Measurements from ENCODE around the gene GPATCH8. TPM values are rescaled to one million over a fixed set of nuclear protein-coding genes. Genes with fewer than 3 reads are reported as not detected.

Gene GPATCH8
- total and polyA plus RNA-seq, 2 donors (not counting 3 experiments of a cell fraction or from before 2014, with no cell fraction given), result 14.6 to 35.3 TPM

GRCh38 chr17:44380767-44381166 is 122.4 kb downstream of the GPATCH8 start:
- H3K4me2 ChIP-seq (ENCODE audit: insufficient read depth, low read length), result no peak overlapping the region
- no peaks in the 10 kb centered on the region for H3K9me3 ChIP-seq (replicated peaks; ENCODE audit: control insufficient read depth, insufficient read depth, low read length)
- no peaks in the 10 kb centered on the region for H3K36me3 ChIP-seq (ENCODE audit: control insufficient read depth in 2 of 2, extremely low read depth in 1 of 2, insufficient read depth in 2 of 2, low read length in 2 of 2)
- CTCF ChIA-PET, result interaction anchor here (0.9 kb wide), 1 partner anchor 142 kb away, joined by 5 read pairs; no protein-coding TSS in a partner anchor
- dilution Hi-C loops (cut with MboI; ENCODE audit: extremely low pct_ligation_motif_present, low sequenced_read_pairs) (no loop called here), intact Hi-C loops (cut with micrococcal nuclease) (no loop called here)
- no TSS peak for BruUV-seq (replicated peaks)
- H3K9me1 ChIP-seq (replicated peaks; ENCODE audit: control insufficient read depth, extremely low read depth, insufficient read depth, low read length), result no peaks in the 10 kb centered on the region
- POLR2A ChIA-PET, result no interaction called here
- H3K4me1 ChIP-seq (ENCODE audit: control insufficient read depth, extremely low read depth, insufficient read depth, low read length), result peaks cover 7% of the 10 kb centered on the region
- peaks cover 10 to 13% of the 10 kb centered on the region in 2 experiments for H3K27me3 ChIP-seq (ENCODE audit: control insufficient read depth in 2 of 2, insufficient read depth in 2 of 2, low read length in 2 of 2)
- no peak for FAIRE-seq
- H2AFZ ChIP-seq (ENCODE audit: low read depth, low read length), result no peak overlapping the region
- no peaks in the 10 kb centered on the region for H3K79me2 ChIP-seq (ENCODE audit: control insufficient read depth, insufficient read depth, low read length)
- TF ChIP-seq POLR2AphosphoS5 (IDR thresholded peaks at IDR 0.05; ENCODE audit: insufficient read depth, low read depth, low read length) (no peak), MAX (IDR thresholded peaks at IDR 0.05; ENCODE audit: insufficient read depth, insufficient read length) (no peak), JUN (IDR thresholded peaks at IDR 0.05; ENCODE audit: borderline replicate concordance, insufficient read depth, insufficient read length, low read depth) (no peak), POLR2A (IDR thresholded peaks at IDR 0.05; ENCODE audit: low read depth, low read length) (no peak), EZH2 (IDR thresholded peaks at IDR 0.05; ENCODE audit: borderline replicate concordance, low read depth, low read length, severe bottlenecking) (no peak)
- H3K9ac ChIP-seq (replicated peaks; ENCODE audit: extremely low read depth, insufficient read depth, low read length), result no peak overlapping the region
- no peak overlapping the region for H3K27ac ChIP-seq (ENCODE audit: insufficient read depth, low read depth, low read length)
- DNase-seq (ENCODE audit: low read depth, low spot score), result no peak
- no peak overlapping the region for H3K4me3 ChIP-seq (replicated peaks in 1 of 3; ENCODE audit: insufficient read depth in 1 of 3, low read depth in 1 of 3, low read length in 3 of 3)
- H4K20me1 ChIP-seq (replicated peaks; ENCODE audit: control insufficient read depth, extremely low read depth, insufficient read depth, low read length), result no peaks in the 10 kb centered on the region

- peaks cover under 1% of the 10 kb centered on the region for H3K4me1 ChIP-seq (ENCODE audit: control insufficient read depth, extremely low read depth, insufficient read depth, low read length)
- ChIA-PET CTCF (interaction anchor here (0.9 kb wide), 1 partner anchor 143 kb away, joined by 5 read pairs; no protein-coding TSS in a partner anchor), POLR2A (no interaction called here)
- no peak overlapping the region for H3K27ac ChIP-seq (ENCODE audit: insufficient read depth, low read depth, low read length)
- TF ChIP-seq CTCF (IDR thresholded peaks at IDR 0.05; ENCODE audit: extremely low read depth in 1 of 2, insufficient read depth in 1 of 2, low read depth in 1 of 2, low read length in 2 of 2), result no peak
- TF ChIP-seq EZH2 (IDR thresholded peaks at IDR 0.05; ENCODE audit: borderline replicate concordance, low read depth, low read length, severe bottlenecking), result no peak
- no peak for TF ChIP-seq JUN (IDR thresholded peaks at IDR 0.05; ENCODE audit: borderline replicate concordance, insufficient read depth, insufficient read length, low read depth)
- no peak for TF ChIP-seq GATA2 (IDR thresholded peaks at IDR 0.05; ENCODE audit: insufficient read depth, insufficient read length, low read depth, low read length)
- no peak for TF ChIP-seq MYC (IDR thresholded peaks at IDR 0.05; ENCODE audit: low read depth, low read length)
- no peak for TF ChIP-seq POLR2AphosphoS5 (IDR thresholded peaks at IDR 0.05; ENCODE audit: insufficient read depth, low read depth, low read length)
- no peak for TF ChIP-seq POLR2A (IDR thresholded peaks at IDR 0.05; ENCODE audit: low read depth, low read length)
- no peak for TF ChIP-seq MAX (IDR thresholded peaks at IDR 0.05; ENCODE audit: insufficient read depth, insufficient read length)
- TF ChIP-seq FOS (IDR thresholded peaks at IDR 0.05; ENCODE audit: borderline replicate concordance, insufficient read depth, low read length), result no peak
- no peaks in the 10 kb centered on the region for H3K79me2 ChIP-seq (ENCODE audit: control insufficient read depth, insufficient read depth, low read length)
- no peaks in the 10 kb centered on the region for H3K36me3 ChIP-seq (ENCODE audit: control insufficient read depth in 2 of 2, extremely low read depth in 1 of 2, insufficient read depth in 2 of 2, low read length in 2 of 2)
- H2AFZ ChIP-seq (ENCODE audit: low read depth, low read length), result no peak overlapping the region
- no peak overlapping the region for H3K4me2 ChIP-seq (ENCODE audit: insufficient read depth, low read length)
- DNase-seq (ENCODE audit: low read depth, low spot score) (no peak), FAIRE-seq (no peak)
- no peak overlapping the region for H3K9ac ChIP-seq (replicated peaks; ENCODE audit: extremely low read depth, insufficient read depth, low read length)
- no peak overlapping the region for H3K4me3 ChIP-seq (replicated peaks in 1 of 3; ENCODE audit: insufficient read depth in 1 of 3, low read depth in 1 of 3, low read length in 3 of 3)
- no peaks in the 10 kb centered on the region for H4K20me1 ChIP-seq (replicated peaks; ENCODE audit: control insufficient read depth, extremely low read depth, insufficient read depth, low read length)
- no TSS peak for BruUV-seq (replicated peaks)
- dilution Hi-C loops (cut with MboI; ENCODE audit: extremely low pct_ligation_motif_present, low sequenced_read_pairs), result no loop called here
- no peaks in the 10 kb centered on the region for H3K9me1 ChIP-seq (replicated peaks; ENCODE audit: control insufficient read depth, extremely low read depth, insufficient read depth, low read length)
- intact Hi-C loops (cut with micrococcal nuclease), result no loop called here
- peaks cover 7 to 13% of the 10 kb centered on the region in 2 experiments for H3K27me3 ChIP-seq (ENCODE audit: control insufficient read depth in 2 of 2, insufficient read depth in 2 of 2, low read length in 2 of 2)
- H3K9me3 ChIP-seq (replicated peaks; ENCODE audit: control insufficient read depth, insufficient read depth, low read length), result no peaks in the 10 kb centered on the region
Observed at GRCh38 chr17:44379887-44380286, 123.3 kb downstream of the GPATCH8 start.

All from endothelial cell of umbilical vein (primary cell).